ENCODE results near the gene GTPBP3.

The GTPBP3 gene

GRCh38 chr19:17328517-17329365, 8.6 kb upstream of the GTPBP3 start:
- peaks cover 14% of the 10 kb centered on the region for H3K36me3 Mint-ChIP-seq (ENCODE audit: low read depth)
- H3K9me3 Mint-ChIP-seq = no peaks in the 10 kb centered on the region
- peaks cover 8% of the 10 kb centered on the region for H3K4me1 Mint-ChIP-seq (ENCODE audit: low read depth)
- peak overlapping the region; percentile 54 for H3K4me3 Mint-ChIP-seq
- peaks cover 11% of the 10 kb centered on the region for H3K27me3 Mint-ChIP-seq (ENCODE audit: low read depth)
- no peak for DNase-seq (ENCODE audit: low spot score)
- no peak overlapping the region for H3K27ac Mint-ChIP-seq

GRCh38 chr19:17329366-17330261, 7.7 kb upstream of the GTPBP3 start:
- H3K27ac Mint-ChIP-seq = no peak overlapping the region
- peaks cover 17% of the 10 kb centered on the region for H3K36me3 Mint-ChIP-seq (ENCODE audit: low read depth)
- no peak for DNase-seq (ENCODE audit: low spot score)
- no peaks in the 10 kb centered on the region for H3K9me3 Mint-ChIP-seq
- peaks cover 12% of the 10 kb centered on the region for H3K4me1 Mint-ChIP-seq (ENCODE audit: low read depth)
- peak overlapping the region; percentile 42 for H3K4me3 Mint-ChIP-seq
- peaks cover 11% of the 10 kb centered on the region for H3K27me3 Mint-ChIP-seq (ENCODE audit: low read depth)

GRCh38 chr19:17330262-17331044, 6.9 kb upstream of the GTPBP3 start:
- no peak overlapping the region for H3K27ac Mint-ChIP-seq
- peak overlapping the region; percentile 26 for H3K4me3 Mint-ChIP-seq
- no peaks in the 10 kb centered on the region for H3K9me3 Mint-ChIP-seq
- no peak for DNase-seq (ENCODE audit: low spot score)
- H3K4me1 Mint-ChIP-seq (ENCODE audit: low read depth) = peaks cover 17% of the 10 kb centered on the region
- H3K36me3 Mint-ChIP-seq (ENCODE audit: low read depth) = peaks cover 17% of the 10 kb centered on the region
- H3K27me3 Mint-ChIP-seq (ENCODE audit: low read depth) = peaks cover 11% of the 10 kb centered on the region

- H3K4me3 Mint-ChIP-seq = no peak overlapping the region
- peaks cover 17% of the 10 kb centered on the region for H3K4me1 Mint-ChIP-seq (ENCODE audit: low read depth)
- no peaks in the 10 kb centered on the region for H3K9me3 Mint-ChIP-seq
Measured at GRCh38 chr19:17331045-17331558, 6.3 kb upstream of the GTPBP3 start.

GRCh38 chr19:17332360-17332676, 5.0 kb upstream of the GTPBP3 start:
- Mint-ChIP-seq H3K36me3 (ENCODE audit: low read depth) (peaks cover 17% of the 10 kb centered on the region), H3K27me3 (ENCODE audit: low read depth) (peaks cover 11% of the 10 kb centered on the region), H3K4me1 (ENCODE audit: low read depth) (peaks cover 20% of the 10 kb centered on the region), H3K4me3 (no peak overlapping the region), H3K9me3 (no peaks in the 10 kb centered on the region), H3K27ac (no peak overlapping the region)
- DNase-seq (ENCODE audit: low spot score) = no peak

More at GRCh38 chr19:17331045-17331558, 6.3 kb upstream of the GTPBP3 start:
- Mint-ChIP-seq H3K27ac (no peak overlapping the region), H3K36me3 (ENCODE audit: low read depth) (peaks cover 17% of the 10 kb centered on the region), H3K27me3 (ENCODE audit: low read depth) (peaks cover 11% of the 10 kb centered on the region)
- no peak for DNase-seq (ENCODE audit: low spot score)

- H3K4me1 Mint-ChIP-seq (ENCODE audit: low read depth) = peaks cover 20% of the 10 kb centered on the region
- H3K4me3 Mint-ChIP-seq = peak overlapping the region; percentile 49
- peaks cover 17% of the 10 kb centered on the region for H3K36me3 Mint-ChIP-seq (ENCODE audit: low read depth)
- H3K9me3 Mint-ChIP-seq = no peaks in the 10 kb centered on the region
- peaks cover 11% of the 10 kb centered on the region for H3K27me3 Mint-ChIP-seq (ENCODE audit: low read depth)
- peak; percentile 49 for DNase-seq (ENCODE audit: low spot score)
- H3K27ac Mint-ChIP-seq = peak overlapping the region; percentile 52
Measured at GRCh38 chr19:17332677-17333581, 4.4 kb upstream of the GTPBP3 start.

- peak; percentile 78 for DNase-seq (ENCODE audit: low spot score)
- H3K9me3 Mint-ChIP-seq = no peaks in the 10 kb centered on the region
- peaks cover 17% of the 10 kb centered on the region for H3K36me3 Mint-ChIP-seq (ENCODE audit: low read depth)
- H3K27ac Mint-ChIP-seq = peak overlapping the region; percentile 89
- H3K4me1 Mint-ChIP-seq (ENCODE audit: low read depth) = peaks cover 25% of the 10 kb centered on the region
- peaks cover 11% of the 10 kb centered on the region for H3K27me3 Mint-ChIP-seq (ENCODE audit: low read depth)
- H3K4me3 Mint-ChIP-seq = peak overlapping the region; percentile 84
Measured at GRCh38 chr19:17333611-17334413, 3.5 kb upstream of the GTPBP3 start.

GRCh38 chr19:17334414-17335409, 2.6 kb upstream of the GTPBP3 start, which contains the start of gene ANO8:
TSS of gene ANO8 (minus strand) at chr19:17334855. CDS start at chr19:17334670, 185 bp downstream.
- peak within 1 kb of the TSS; percentile 84 for H3K4me3 Mint-ChIP-seq
- H3K36me3 Mint-ChIP-seq (ENCODE audit: low read depth) = peaks cover 17% of the 10 kb centered on the region
- H3K4me1 Mint-ChIP-seq (ENCODE audit: low read depth) = peaks cover 25% of the 10 kb centered on the region
- peak; percentile 95 for DNase-seq (ENCODE audit: low spot score)
- H3K9me3 Mint-ChIP-seq = no peaks in the 10 kb centered on the region
- peak within 1 kb of the TSS; percentile 89 for H3K27ac Mint-ChIP-seq
- peaks cover 10% of the 10 kb centered on the region for H3K27me3 Mint-ChIP-seq (ENCODE audit: low read depth)

- Mint-ChIP-seq H3K27ac (no peak overlapping the region), H3K4me3 (peak overlapping the region; percentile 83), H3K4me1 (ENCODE audit: low read depth) (peaks cover 25% of the 10 kb centered on the region), H3K36me3 (ENCODE audit: low read depth) (peaks cover 11% of the 10 kb centered on the region), H3K9me3 (no peaks in the 10 kb centered on the region), H3K27me3 (ENCODE audit: low read depth) (peaks cover 4% of the 10 kb centered on the region)
- DNase-seq (ENCODE audit: low spot score) = no peak
Measured at GRCh38 chr19:17335575-17335974, 1.8 kb upstream of the GTPBP3 start.

GRCh38 chr19:17337675-17338432, 501 bp downstream of the GTPBP3 start:
- H3K9me3 Mint-ChIP-seq = no peaks in the 10 kb centered on the region
- peak overlapping the region; percentile 83 for H3K4me3 Mint-ChIP-seq
- H3K4me1 Mint-ChIP-seq (ENCODE audit: low read depth) = peaks cover 21% of the 10 kb centered on the region
- DNase-seq (ENCODE audit: low spot score) = peak; percentile 49
- H3K27ac Mint-ChIP-seq = peak overlapping the region; percentile 90
- peaks cover 9% of the 10 kb centered on the region for H3K36me3 Mint-ChIP-seq (ENCODE audit: low read depth)
- no peaks in the 10 kb centered on the region for H3K27me3 Mint-ChIP-seq (ENCODE audit: low read depth)
